T-helper 1 cell treated with Interleukin-12 subunit alpha and Interleukin-12 subunit beta and Interleukin-4 antibody, amounts not matched to agents 30 μg/mL and 1 μg/mL, for 36 hours (primary cell): ENCODE data around the gene CRYAA.
A peak's percentile ranks its signal among the peaks of the same experiment; 100 is the strongest.

ENCODE experiments used
- H3K27ac Mint-ChIP-seq: one replicate; pipeline ENCODE4 v1.8.0; 2021; ENCODE audit warnings: mild to moderate bottlenecking, mixed read lengths
- H3K27me3 Mint-ChIP-seq: one replicate; pipeline ENCODE4 v1.8.0; 2021; ENCODE audit warnings: low read depth, mixed read lengths
- H3K36me3 Mint-ChIP-seq: one replicate; pipeline ENCODE4 v1.8.0; 2021; ENCODE audit warnings: low read depth, mixed read lengths
- H3K4me1 Mint-ChIP-seq: one replicate; pipeline ENCODE4 v1.8.0; 2021; ENCODE audit warnings: low read depth, mixed read lengths
- H3K4me3 Mint-ChIP-seq: one replicate; pipeline ENCODE4 v1.8.0; 2021; ENCODE audit warnings: mild to moderate bottlenecking, moderate library complexity, mixed read lengths
- H3K9me3 Mint-ChIP-seq: one replicate; pipeline ENCODE4 v1.8.0; 2021; ENCODE audit warnings: mixed read lengths

The CRYAA gene

GRCh38 chr21:43190544-43190943, 21.7 kb downstream of the CRYAA start:
- peaks cover 11% of the 10 kb centered on the region for H3K4me1 Mint-ChIP-seq
- H3K36me3 Mint-ChIP-seq: no peaks in the 10 kb centered on the region
- peaks cover 7% of the 10 kb centered on the region for H3K27me3 Mint-ChIP-seq
- no peak overlapping the region for H3K27ac Mint-ChIP-seq
- H3K9me3 Mint-ChIP-seq: peaks cover 3% of the 10 kb centered on the region
- no peak overlapping the region for H3K4me3 Mint-ChIP-seq

DNA sequence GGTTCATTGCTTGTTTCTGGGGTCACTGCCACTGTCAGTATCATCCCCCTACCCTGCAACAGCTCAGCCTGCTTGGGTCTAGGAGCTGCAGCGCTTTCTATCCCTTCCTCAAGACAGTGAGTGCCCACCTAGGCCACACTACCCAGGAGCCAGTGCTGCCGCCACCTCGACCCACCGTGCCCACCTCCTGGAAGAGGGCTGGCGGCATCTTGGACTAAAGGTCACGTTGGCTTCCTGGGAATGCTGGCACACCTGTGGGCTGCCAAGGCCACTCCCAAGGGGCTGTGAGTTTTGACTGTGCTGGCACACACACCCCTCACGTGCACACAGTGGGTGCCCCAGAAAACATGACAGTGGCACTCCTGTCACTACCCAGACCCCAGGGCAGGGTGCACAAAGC, 22.1 kb downstream of the CRYAA start:
- Mint-ChIP-seq H3K4me3 (no peak overlapping the region), H3K36me3 (no peaks in the 10 kb centered on the region), H3K4me1 (peaks cover 11% of the 10 kb centered on the region), H3K9me3 (peaks cover 3% of the 10 kb centered on the region), H3K27ac (no peak overlapping the region), H3K27me3 (peaks cover 7% of the 10 kb centered on the region)

DNA sequence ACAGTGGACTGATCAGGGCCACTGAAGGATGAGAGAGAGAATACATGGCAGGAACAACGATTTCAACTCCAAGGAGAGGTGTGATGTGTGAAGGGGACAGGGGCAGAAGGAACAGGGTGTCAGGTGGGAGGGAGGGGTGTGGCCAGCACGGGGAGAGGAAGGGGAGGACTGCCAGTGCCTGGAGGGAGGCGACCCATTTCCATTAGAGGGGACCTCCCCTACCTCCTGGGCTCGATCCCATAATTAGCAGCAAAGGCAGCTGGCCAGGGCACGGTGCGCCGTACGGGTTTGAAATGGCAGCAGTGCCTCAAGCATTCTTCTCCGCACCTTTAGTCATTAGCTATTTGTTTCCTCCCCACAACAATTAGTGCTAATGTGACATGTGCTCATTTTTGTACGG, 22.7 kb downstream of the CRYAA start:
- Mint-ChIP-seq H3K4me3 (no peak overlapping the region), H3K9me3 (peaks cover 3% of the 10 kb centered on the region), H3K27ac (no peak overlapping the region), H3K27me3 (peaks cover 7% of the 10 kb centered on the region), H3K4me1 (peaks cover 11% of the 10 kb centered on the region), H3K36me3 (no peaks in the 10 kb centered on the region)

GRCh38 chr21:43191971-43192370, 23.2 kb downstream of the CRYAA start:
- Mint-ChIP-seq H3K27me3 (peaks cover 7% of the 10 kb centered on the region), H3K4me1 (peaks cover 12% of the 10 kb centered on the region), H3K27ac (no peak overlapping the region), H3K36me3 (no peaks in the 10 kb centered on the region), H3K4me3 (no peak overlapping the region), H3K9me3 (peaks cover 3% of the 10 kb centered on the region)

DNA sequence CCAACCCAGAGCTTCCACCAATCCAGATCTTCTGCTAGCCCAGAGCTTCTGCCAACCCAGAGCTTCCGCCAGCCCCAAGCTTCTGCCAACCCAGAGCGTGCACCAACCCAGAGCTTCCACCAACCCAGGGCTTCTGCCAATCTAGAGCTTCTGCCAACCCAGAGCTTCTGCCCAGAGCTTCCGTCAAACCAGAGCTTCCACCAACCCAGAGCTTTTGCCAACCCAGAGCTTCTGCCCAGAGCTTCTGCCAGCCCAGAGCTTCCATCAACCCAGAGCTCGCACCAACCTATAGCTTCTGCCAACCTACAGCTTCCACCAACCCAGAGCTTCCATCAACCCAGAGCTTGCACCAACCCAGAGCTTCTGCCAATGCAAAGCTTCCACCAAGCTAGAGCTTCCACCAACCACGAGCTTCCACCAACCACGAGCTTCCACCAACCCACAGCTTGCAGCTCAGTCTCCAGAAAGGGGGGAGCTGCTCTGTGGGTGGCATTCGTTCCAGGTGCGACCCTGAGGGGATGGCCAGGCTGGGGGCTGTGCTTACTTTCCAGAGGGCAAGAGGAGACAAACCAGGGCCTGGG, 23.8 kb downstream of the CRYAA start:
- Mint-ChIP-seq H3K4me1 (peaks cover 18% of the 10 kb centered on the region), H3K36me3 (no peaks in the 10 kb centered on the region), H3K4me3 (no peak overlapping the region), H3K9me3 (peaks cover under 1% of the 10 kb centered on the region), H3K27ac (no peak overlapping the region), H3K27me3 (peaks cover 7% of the 10 kb centered on the region)

DNA sequence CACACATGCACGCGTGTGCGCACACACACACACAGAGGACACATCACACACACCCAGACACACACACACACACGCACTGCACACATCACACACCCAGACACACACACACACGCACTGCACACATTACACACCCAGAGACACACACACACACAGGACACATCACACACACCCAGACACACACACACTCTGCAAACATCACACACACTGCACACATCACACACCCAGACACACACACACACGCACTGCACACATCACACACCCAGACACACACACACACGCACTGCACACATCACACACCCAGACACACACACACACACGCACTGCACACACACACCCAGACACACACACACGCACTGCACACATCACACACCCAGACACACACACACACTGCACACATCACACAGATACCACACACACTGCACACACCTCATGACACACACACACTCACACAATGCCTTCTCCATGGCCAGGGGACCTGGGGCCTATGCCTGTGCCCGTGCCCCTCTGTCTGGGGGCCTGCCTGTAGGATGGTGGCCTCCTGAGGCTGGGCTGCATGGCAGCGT, 24.4 kb downstream of the CRYAA start:
- Mint-ChIP-seq H3K9me3 (peaks cover 2% of the 10 kb centered on the region), H3K4me1 (peaks cover 18% of the 10 kb centered on the region), H3K27me3 (peaks cover 7% of the 10 kb centered on the region), H3K4me3 (no peak overlapping the region), H3K36me3 (peaks cover under 1% of the 10 kb centered on the region), H3K27ac (no peak overlapping the region)

GRCh38 chr21:43193651-43194302, 25.0 kb downstream of the CRYAA start:
- Mint-ChIP-seq H3K27ac (peak overlapping the region; percentile 16), H3K27me3 (peaks cover 13% of the 10 kb centered on the region), H3K9me3 (peaks cover 8% of the 10 kb centered on the region), H3K36me3 (peaks cover 5% of the 10 kb centered on the region), H3K4me3 (no peak overlapping the region), H3K4me1 (peaks cover 18% of the 10 kb centered on the region)

DNA sequence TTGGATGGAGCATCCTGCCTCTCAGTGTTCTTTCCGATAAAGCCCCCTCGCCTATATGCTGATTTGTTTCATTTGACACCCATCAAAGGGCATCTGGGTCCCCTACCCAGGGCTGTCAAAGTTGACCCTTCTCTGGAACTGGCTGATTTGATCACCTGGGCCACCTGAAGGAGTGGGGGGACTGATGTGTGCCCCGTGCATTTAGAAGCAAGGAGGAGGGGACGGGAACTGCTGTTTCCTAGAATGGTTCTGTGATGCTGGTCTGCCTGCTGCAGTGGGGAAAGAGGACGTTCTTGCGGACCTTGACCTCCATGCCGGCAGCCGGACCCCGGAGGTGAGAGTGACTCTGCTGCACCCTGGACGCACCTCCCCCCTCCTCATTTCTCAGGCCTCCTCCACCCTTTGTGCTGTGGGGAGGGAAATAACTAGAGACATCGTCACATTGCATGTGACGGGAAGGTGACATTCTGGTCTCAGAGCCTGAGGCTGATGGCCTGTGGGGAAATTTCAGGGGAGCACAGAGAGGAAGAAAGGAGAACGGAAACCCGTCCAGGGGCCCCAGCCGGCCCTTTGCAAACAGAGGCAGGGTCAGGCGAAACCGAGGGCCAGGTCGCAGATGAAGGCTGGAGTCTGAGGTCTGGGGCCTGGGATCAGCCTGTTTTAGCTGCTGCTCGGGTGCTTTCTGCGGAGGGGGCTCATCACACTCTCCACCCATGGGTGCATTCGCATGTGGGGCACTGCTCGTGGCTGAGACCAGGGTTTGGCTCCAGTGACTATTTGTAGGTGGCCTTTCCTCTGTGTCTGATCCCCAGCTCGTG, 25.7 kb downstream of the CRYAA start:
- peaks cover 13% of the 10 kb centered on the region for H3K27me3 Mint-ChIP-seq
- peaks cover 12% of the 10 kb centered on the region for H3K9me3 Mint-ChIP-seq
- H3K4me1 Mint-ChIP-seq: peaks cover 18% of the 10 kb centered on the region
- H3K36me3 Mint-ChIP-seq: peaks cover 5% of the 10 kb centered on the region
- peak overlapping the region; percentile 16 for H3K27ac Mint-ChIP-seq
- H3K4me3 Mint-ChIP-seq: no peak overlapping the region

DNA sequence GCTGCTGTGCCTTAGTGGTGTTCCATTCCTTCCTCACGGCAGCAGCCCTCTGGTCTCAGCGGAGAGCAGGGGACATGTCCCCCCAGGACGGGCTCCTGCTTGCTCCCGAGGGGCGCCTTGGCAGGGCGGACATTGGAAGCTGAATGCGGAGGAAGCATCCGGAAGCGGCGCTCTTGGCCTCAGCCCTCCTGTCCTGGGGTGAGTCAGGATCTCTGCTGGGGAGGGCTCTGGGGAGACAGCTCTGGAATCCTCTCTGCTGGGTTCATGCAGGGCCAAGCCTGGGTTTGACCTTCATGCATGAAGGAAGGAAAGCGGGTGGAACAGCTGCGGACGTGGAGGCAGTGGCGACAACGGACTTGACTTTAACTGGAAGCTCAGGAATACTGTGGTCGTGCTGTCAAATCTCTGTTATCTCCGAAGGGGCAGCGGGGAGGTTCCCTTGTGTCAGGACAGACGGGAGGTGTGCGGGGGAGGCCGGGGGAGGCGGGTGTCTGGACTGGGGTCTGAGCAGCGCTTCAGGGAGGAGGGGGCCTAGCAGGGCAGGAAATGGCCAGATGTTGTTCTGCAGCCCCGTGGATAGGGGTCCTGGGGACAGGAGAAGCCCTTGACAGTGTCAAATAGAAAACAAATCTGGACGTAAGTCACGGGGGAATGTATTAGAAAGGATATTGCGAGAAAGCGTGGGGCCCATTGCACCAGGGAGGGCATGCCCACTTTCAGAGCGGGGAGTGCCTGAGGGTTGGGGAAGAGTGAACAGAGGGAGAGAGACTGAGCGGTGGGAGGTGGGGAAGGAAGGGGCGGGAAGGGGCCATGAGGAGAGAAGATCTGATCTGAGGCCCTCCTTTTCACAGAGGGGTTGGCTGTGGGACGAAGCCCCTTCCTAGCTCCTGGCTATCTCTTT, 26.6 kb downstream of the CRYAA start:
- H3K9me3 Mint-ChIP-seq: peaks cover 17% of the 10 kb centered on the region
- H3K4me3 Mint-ChIP-seq: no peak overlapping the region
- peaks cover 18% of the 10 kb centered on the region for H3K4me1 Mint-ChIP-seq
- peaks cover 5% of the 10 kb centered on the region for H3K36me3 Mint-ChIP-seq
- H3K27ac Mint-ChIP-seq: no peak overlapping the region
- peaks cover 17% of the 10 kb centered on the region for H3K27me3 Mint-ChIP-seq

DNA sequence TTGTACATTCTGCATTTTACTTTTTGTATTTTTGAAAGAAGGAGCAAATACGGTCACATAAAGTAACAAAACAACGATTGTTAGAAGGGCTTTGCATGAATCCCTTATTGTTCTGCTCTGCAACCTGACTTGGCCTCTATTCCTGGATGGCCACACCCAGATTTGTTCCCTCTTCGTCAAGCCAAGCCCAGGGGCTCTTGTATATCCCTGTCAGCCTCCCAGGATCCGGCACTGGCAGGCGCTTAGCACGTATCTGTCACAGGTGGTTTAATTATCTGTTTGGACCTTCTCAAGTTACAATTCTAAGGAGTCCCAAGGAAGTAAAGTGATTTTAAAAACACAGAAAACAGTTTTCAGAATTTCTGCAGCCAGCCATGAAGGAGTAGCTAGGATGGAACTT, 28.0 kb downstream of the CRYAA start:
- peaks cover 5% of the 10 kb centered on the region for H3K36me3 Mint-ChIP-seq
- H3K27ac Mint-ChIP-seq: no peak overlapping the region
- no peak overlapping the region for H3K4me3 Mint-ChIP-seq
- peaks cover 18% of the 10 kb centered on the region for H3K4me1 Mint-ChIP-seq
- peaks cover 21% of the 10 kb centered on the region for H3K27me3 Mint-ChIP-seq
- peaks cover 31% of the 10 kb centered on the region for H3K9me3 Mint-ChIP-seq

DNA sequence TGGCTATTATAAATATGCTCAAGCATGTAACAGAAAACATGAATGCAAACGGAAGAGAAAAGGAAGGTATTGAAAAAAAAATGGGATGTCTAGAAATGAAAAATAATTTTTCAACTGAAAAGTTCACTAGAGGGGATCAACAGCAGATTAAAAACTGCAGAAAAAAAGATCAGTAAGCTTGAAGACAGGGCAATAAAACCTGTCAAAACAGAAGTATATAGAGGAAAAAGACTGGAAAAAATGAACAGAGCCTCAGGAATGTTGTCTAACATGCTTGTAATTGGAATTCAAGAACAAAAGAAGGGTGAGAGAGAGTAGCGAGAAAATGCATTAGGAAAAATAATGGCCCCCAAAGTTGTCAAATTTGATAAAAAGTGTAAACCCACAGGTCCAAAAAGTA, 29.6 kb downstream of the CRYAA start:
- Mint-ChIP-seq H3K4me3 (no peak overlapping the region), H3K27ac (no peak overlapping the region), H3K27me3 (peaks cover 13% of the 10 kb centered on the region), H3K9me3 (peaks cover 39% of the 10 kb centered on the region), H3K4me1 (peaks cover 16% of the 10 kb centered on the region), H3K36me3 (peaks cover 7% of the 10 kb centered on the region)

GRCh38 chr21:43201491-43201890, 32.7 kb downstream of the CRYAA start:
- H3K27me3 Mint-ChIP-seq: peaks cover 17% of the 10 kb centered on the region
- H3K27ac Mint-ChIP-seq: no peak overlapping the region
- peaks cover 7% of the 10 kb centered on the region for H3K4me1 Mint-ChIP-seq
- peaks cover 45% of the 10 kb centered on the region for H3K9me3 Mint-ChIP-seq
- H3K4me3 Mint-ChIP-seq: no peak overlapping the region
- peaks cover 7% of the 10 kb centered on the region for H3K36me3 Mint-ChIP-seq

DNA sequence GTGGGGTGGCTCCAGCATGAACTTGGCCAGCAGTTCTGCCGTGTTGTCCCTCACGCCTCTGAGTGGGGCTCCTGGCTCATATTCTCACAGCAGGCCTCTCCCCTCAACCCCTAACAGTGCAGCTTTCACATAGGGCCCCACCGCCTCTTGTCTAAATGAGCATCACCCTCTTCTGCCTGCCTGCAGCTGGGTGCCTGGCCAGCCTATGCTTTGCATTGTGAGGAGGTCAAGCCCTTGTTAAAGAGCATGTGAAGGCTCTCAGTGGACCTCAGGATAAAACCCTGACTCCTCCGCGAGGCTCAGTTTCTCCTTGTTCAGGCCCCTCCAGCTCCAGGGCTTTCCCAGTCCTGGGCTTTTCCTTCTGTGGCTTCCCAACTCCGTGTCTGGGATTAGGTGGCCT, 34.8 kb downstream of the CRYAA start:
- Mint-ChIP-seq H3K4me1 (no peaks in the 10 kb centered on the region), H3K27ac (no peak overlapping the region), H3K36me3 (peaks cover 3% of the 10 kb centered on the region), H3K9me3 (peaks cover 39% of the 10 kb centered on the region), H3K4me3 (no peak overlapping the region), H3K27me3 (peaks cover 13% of the 10 kb centered on the region)

DNA sequence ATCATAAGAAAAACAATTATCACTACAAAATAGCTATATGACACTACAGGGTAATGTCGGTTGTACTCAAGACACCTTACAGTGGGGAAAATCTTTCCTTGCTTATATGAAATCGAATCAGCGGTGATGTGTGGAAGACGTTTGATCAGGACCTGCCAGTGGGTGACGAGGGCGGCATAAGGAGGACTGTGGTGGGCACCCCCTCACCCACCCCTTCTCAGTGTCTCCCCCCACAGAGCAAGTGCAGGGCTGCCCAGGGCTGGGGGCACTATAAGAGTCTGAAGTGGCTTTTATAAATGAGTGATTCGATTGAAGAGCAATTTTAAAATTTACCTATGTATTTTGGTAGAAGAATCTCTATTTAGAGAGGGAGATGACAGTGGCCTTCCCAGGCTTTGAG, 35.8 kb downstream of the CRYAA start:
- H3K27ac Mint-ChIP-seq: no peak overlapping the region
- H3K4me3 Mint-ChIP-seq: no peak overlapping the region
- H3K4me1 Mint-ChIP-seq: no peaks in the 10 kb centered on the region
- peaks cover 3% of the 10 kb centered on the region for H3K36me3 Mint-ChIP-seq
- H3K27me3 Mint-ChIP-seq: peaks cover 12% of the 10 kb centered on the region
- peaks cover 33% of the 10 kb centered on the region for H3K9me3 Mint-ChIP-seq
